ENCODE data around the gene KLHL26. TPM values are rescaled to one million over a fixed set of nuclear protein-coding genes. Genes with fewer than 3 reads are reported as not detected.

KLHL26 gene
- total RNA-seq, 2 donors from 2014 or later, result 7.3 to 14.7 TPM

DNA sequence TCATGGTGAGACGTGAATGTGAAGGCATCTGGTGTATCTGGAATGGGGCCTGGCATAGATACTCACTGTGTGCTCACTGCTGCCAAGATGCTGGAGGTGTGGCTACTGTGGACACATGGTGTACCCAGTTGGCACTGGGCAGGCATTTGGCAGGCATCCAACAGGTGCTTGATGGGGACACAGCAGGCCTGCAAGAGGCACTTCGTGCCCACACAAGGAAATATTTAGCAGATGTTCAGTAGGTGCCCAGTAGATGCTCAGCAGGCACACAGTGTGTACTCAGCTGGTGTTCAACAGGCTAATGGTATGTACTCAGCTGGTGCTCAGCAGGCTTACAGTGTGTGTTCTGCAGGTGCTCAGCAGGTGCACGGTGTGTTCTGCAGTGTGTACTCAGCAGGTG lies 60.9 kb downstream of the KLHL26 start:
- TF ChIP-seq, protein P1, sequence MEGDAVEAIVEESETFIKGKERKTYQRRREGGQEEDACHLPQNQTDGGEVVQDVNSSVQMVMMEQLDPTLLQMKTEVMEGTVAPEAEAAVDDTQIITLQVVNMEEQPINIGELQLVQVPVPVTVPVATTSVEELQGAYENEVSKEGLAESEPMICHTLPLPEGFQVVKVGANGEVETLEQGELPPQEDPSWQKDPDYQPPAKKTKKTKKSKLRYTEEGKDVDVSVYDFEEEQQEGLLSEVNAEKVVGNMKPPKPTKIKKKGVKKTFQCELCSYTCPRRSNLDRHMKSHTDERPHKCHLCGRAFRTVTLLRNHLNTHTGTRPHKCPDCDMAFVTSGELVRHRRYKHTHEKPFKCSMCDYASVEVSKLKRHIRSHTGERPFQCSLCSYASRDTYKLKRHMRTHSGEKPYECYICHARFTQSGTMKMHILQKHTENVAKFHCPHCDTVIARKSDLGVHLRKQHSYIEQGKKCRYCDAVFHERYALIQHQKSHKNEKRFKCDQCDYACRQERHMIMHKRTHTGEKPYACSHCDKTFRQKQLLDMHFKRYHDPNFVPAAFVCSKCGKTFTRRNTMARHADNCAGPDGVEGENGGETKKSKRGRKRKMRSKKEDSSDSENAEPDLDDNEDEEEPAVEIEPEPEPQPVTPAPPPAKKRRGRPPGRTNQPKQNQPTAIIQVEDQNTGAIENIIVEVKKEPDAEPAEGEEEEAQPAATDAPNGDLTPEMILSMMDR (IDR thresholded peaks at IDR 0.05), result no peak
- intact Hi-C loops (cut with DNase I), result no loop called here
- H3K4me3 ChIP-seq, result no peak overlapping the region
- H3K36me3 ChIP-seq, result no peaks in the 10 kb centered on the region
- no peaks in the 10 kb centered on the region for H3K9me3 ChIP-seq
- peaks cover 14% of the 10 kb centered on the region for H3K4me1 ChIP-seq
- H3K27me3 ChIP-seq, result no peaks in the 10 kb centered on the region
- no peak overlapping the region for H3K27ac ChIP-seq
- peak; percentile 54 for DNase-seq
- no peak overlapping the region for H3K9ac ChIP-seq (ENCODE audit: low read depth in 2 of 2, low read length in 2 of 2)

DNA sequence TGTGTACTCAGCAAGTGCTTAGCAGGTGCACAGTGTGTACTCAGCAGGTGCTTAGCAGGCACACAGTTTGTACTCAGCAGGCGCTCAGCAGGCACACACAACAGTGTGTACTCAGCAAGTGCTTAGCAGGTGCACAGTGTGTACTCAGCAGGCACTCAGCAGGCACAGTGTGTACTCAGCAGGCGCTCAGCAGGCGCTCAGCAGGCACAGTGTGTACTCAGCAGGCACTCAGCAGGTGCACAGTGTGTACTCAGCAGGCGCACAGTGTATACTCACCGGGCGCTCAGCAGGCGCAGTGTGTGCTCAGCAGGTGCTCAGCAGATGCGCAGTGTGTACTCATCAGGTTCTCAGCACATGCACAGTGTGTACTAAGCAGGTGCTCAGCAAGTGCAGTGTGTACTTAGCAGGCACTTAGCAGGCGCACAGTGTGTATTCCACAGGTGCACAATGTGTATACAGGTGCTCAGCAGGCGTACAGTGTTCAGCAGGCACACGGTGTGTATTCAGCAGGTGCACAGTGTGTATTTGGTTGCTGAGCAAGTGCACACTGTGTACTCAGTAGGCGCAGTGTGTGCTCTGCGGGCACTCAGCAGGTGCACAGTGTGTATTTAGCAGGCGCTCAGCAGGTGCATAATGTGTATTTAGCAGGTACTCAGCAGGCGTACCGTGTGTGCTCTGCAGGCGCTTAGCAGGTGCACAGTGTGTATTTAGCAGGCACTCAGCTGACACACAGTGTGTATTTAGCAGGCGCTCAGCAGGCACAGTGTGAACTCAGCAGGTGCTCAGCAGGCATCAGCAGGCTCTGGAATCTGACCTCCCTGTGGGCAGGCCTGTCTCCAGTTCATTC lies 61.7 kb downstream of the KLHL26 start:
- Histone ChIP-seq H3K4me1 (peaks cover 14% of the 10 kb centered on the region), H3K9ac (ENCODE audit: low read depth in 2 of 2, low read length in 2 of 2) (no peak overlapping the region), H3K36me3 (no peaks in the 10 kb centered on the region), H3K9me3 (no peaks in the 10 kb centered on the region), H3K27me3 (no peaks in the 10 kb centered on the region), H3K27ac (no peak overlapping the region), H3K4me3 (no peak overlapping the region)
- intact Hi-C loops (cut with DNase I), result no loop called here
- TF ChIP-seq, protein P1 (IDR thresholded peaks at IDR 0.05), result no peak
- no peak for DNase-seq

DNA sequence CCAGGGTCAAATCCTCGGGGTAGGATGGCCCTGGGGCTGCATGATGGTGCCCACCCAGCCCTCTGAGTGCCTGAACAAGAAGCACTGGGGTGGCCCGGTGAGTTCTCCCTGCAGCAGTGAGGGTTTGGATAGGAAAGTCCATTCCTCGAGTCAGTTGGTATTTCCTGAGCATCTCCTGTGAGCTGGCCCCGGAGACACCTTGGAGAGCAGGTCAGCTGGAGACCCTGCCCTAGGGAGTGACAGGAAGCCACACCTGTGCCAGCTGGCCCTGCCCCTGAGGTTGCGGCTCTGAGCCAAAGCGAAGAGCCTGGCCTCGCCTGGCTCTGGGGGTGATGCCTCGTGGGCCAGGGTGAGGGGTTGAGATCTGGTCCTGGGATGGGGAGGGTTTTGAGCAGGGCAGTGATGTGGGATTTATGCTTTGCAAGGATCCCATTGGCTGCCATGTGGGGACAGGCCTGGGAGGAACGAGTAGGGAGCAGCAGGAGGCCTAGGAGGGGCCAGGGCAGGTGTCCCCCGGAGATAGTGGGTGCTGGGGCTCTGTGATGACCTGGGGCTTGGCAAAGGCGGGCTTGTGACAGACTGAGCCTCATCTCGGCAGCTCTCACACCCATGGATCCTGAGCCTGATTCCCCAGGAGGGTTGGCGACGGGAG lies 62.7 kb downstream of the KLHL26 start:
- TF ChIP-seq, protein P1 (IDR thresholded peaks at IDR 0.05), result no peak
- Histone ChIP-seq H3K9ac (ENCODE audit: low read depth in 2 of 2, low read length in 2 of 2) (peak overlapping the region in 1 of 2 donors; percentile 50), H3K4me1 (peaks cover 14% of the 10 kb centered on the region), H3K9me3 (no peaks in the 10 kb centered on the region), H3K27me3 (no peaks in the 10 kb centered on the region), H3K36me3 (no peaks in the 10 kb centered on the region), H3K27ac (no peak overlapping the region), H3K4me3 (no peak overlapping the region)
- DNase-seq, result peak; percentile 40
- intact Hi-C loops (cut with DNase I), result no loop called here

DNA sequence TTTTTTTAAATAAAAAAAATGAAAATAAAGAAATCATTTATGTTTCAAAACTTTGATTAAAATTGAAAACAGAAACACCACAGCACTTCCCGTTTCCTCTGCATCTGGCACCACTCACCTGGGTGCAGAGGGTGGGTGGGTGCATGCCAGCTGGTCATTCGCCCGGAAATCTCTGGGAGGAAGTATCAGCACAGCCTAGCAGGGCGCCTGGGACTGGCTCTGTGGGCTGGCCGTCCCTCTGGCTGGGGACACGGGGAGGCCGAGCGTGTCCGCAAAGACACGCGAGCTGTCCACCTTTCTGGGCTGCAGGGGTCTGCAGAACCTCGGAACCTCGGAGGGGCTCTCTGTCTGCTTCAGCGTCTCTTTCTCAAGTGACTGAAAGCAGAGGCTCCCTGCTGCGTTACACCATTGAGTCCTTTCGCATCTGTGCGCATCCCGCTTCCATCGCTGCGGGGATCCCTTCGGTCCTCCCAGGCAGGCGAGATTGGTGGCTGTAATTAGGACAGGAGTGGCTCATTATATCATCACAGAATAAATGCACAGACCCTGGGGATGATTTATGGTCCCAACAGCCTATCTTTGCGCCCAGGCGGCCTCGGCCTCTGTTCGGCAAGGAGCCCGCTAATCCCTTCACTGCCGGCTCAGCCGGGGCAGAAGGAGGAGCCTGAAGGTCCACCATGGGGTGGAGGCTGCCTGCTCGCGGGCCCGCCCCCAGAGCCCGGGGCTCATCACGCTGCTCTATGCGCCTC lies 63.8 kb downstream of the KLHL26 start:
- intact Hi-C loops (cut with DNase I), result no loop called here
- Histone ChIP-seq H3K27me3 (no peaks in the 10 kb centered on the region), H3K27ac (peak overlapping the region; percentile 34), H3K9me3 (no peaks in the 10 kb centered on the region), H3K4me1 (peaks cover 14% of the 10 kb centered on the region), H3K36me3 (no peaks in the 10 kb centered on the region), H3K4me3 (peak overlapping the region; percentile 23), H3K9ac (ENCODE audit: low read depth in 2 of 2, low read length in 2 of 2) (peak overlapping the region; percentile 30 to 51)
- TF ChIP-seq, protein P1 (IDR thresholded peaks at IDR 0.05), result no peak
- peak; percentile 58 for DNase-seq

DNA sequence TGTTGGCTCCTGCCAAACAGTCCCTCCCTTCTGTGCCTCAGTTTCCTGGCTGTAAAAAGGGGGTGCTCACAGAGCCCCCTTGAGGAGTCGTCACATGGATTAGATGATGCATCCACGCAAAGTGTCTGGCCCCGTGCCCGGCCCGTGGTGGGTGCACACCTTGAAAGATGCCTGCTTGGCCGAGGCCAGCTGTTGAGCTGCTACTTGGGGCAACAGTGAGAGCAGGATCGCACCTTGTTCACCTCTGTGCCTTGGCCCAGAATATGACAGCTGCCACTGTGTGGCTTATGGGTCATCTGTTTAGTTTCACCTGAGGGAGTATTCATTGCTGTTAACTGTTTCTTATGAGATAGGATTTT lies 64.4 kb downstream of the KLHL26 start:
- H3K4me3 ChIP-seq, result peak overlapping the region; percentile 23
- no peak for DNase-seq
- no peaks in the 10 kb centered on the region for H3K27me3 ChIP-seq

More for the DNA sequence above, 64.4 kb downstream of the KLHL26 start:
- Histone ChIP-seq H3K27ac (no peak overlapping the region), H3K4me1 (peaks cover 14% of the 10 kb centered on the region), H3K36me3 (no peaks in the 10 kb centered on the region), H3K9me3 (no peaks in the 10 kb centered on the region), H3K9ac (ENCODE audit: low read depth in 2 of 2, low read length in 2 of 2) (peak overlapping the region in 1 of 2 donors; percentile 30)
- TF ChIP-seq, protein P1 (IDR thresholded peaks at IDR 0.05), result no peak
- intact Hi-C loops (cut with DNase I), result no loop called here

Data from colonic mucosa (tissue), 4 donors.